ENCODE data around the gene C2CD5.

DNA sequence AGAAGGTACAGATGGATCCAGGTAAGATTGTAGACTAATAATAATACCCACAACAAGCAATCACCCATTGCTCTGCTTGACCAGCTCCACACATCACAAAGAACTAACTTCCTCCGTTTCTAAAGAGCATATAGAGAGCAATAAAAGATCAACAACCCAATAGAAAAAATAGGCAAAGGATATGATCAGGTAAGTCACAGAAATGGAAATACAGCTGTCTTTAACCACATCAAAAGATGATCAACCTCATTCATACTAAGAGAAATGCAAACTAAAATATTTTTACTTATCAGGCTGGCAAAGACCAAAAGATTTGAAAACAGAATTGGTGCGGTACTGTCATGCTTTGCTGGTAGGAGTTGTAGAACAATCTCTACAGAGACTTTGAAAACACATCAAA is 8.9 kb downstream of the C2CD5 start:
- no peak for TF ChIP-seq EZH2 (IDR thresholded peaks at IDR 0.05; ENCODE audit: borderline replicate concordance, low read depth, low read length, severe bottlenecking)
- TF ChIP-seq, protein P1, sequence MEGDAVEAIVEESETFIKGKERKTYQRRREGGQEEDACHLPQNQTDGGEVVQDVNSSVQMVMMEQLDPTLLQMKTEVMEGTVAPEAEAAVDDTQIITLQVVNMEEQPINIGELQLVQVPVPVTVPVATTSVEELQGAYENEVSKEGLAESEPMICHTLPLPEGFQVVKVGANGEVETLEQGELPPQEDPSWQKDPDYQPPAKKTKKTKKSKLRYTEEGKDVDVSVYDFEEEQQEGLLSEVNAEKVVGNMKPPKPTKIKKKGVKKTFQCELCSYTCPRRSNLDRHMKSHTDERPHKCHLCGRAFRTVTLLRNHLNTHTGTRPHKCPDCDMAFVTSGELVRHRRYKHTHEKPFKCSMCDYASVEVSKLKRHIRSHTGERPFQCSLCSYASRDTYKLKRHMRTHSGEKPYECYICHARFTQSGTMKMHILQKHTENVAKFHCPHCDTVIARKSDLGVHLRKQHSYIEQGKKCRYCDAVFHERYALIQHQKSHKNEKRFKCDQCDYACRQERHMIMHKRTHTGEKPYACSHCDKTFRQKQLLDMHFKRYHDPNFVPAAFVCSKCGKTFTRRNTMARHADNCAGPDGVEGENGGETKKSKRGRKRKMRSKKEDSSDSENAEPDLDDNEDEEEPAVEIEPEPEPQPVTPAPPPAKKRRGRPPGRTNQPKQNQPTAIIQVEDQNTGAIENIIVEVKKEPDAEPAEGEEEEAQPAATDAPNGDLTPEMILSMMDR (IDR thresholded peaks at IDR 0.05; ENCODE audit: borderline replicate concordance, extremely low read depth, low read length, poor library complexity, severe bottlenecking), result no peak

Measured in DND-41 (cell line).